NCI-H187 treated with DMSO at 0.1 percent for 48 hours (cell line): ENCODE results near the gene PRKCH.

Experiments used
- DNase-seq: peaks from one replicate; lab custom pipeline; 2025; lab: John Stamatoyannopoulos, UW

Gene PRKCH

DNA sequence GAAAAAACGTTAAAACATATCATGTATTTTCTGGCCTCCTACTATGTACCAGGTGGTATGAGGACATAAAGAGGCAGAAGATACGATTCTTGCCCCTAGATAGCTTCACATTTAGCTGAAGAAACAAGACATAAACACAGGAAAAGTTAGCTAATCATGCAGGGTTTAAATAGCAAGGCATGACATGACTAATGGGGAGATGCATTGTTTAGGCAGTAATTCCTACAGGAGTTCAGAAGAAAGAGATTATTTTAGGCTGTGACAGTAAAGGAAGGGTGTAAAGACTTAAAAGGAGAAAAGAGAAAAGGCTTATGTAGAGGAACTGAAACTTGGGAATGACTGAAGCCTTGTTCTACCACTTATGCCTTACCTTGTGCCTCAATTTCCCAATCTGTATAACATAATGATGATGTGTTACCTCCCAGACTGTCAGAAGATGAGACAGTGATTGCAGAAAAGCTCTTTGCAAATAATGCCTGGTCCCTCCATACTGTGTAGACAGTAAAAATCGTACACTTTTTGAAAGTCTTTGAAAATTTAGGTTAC, 44.4 kb downstream of the PRKCH start:
- no peak for DNase-seq

DNA sequence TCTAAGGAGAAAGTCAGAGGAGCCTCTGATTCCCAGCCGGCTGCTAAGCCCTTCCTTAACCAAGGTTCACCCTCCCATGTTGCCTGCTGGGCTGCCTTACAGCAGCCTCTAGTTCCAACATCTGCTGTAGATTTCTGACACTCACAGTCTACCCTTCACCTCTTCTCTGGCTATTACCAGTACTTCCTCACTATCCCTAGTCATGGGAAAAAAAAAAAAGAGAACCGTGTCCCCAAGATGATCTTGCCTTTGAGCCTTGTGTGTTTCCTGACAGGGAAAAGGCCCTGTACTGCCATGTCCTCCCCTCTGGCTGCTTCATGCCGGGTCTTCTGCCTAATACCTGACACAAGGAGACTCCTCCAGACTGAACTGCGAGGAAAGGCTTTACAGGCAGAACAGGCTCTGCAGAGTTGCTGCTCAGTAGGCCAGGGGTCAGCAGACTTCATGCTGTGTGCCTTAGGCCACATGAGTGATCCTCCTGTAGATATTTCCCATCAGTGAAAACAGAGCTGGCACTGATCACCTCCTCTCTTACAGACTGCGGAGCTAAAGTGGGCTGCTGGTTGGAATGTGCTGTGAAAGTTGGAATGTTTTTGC, 46.8 kb downstream of the PRKCH start:
- no peak for DNase-seq

DNA sequence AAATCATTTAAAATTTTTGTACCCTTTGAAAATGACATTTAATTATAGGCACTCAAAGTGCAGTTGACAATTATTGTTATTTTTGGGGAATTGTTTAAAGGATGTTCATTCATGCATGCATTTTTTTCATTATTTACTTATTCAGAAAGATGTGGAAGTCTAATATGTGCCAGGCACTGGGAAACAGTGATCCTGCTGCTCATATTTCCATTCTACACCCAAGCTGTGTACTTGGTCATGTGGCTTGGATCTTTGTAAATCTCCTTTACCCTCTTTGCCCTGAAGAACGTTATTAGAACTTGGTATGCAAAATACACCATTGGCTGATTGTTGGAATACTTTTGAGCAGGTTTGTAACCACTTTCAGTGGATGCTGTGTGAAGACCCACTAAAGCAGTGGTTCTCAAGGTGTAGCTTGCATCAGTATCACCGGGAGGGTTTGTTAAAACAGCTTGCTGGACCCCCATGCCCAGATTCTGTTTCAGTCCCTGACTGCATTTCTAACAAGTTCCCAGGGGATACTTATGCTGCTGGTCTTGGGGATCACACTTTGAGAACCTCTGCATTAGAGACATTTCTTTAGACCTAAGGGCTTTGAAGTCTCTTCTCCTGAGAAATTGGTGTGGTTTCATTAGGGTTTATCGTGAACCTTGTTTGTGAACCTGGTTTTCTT, 47.5 kb downstream of the PRKCH start:
- DNase-seq: no peak

DNA sequence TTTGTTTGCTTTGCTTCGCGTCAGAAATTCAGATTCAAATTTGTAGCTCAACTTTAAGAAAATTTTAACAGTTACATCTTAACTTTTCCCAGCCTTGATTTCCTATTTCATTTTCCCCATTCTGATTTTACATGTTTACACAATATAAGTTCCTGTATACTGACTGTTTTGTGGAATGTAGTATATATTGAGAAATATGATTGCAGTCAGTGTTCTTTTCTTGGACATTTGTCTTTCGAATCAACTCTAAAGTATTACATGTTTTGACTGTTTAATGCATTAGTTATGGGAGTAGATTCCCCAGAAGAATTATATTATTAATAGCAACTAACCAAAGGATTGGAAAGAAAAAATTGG, 48.1 kb downstream of the PRKCH start:
- DNase-seq: no peak

DNA sequence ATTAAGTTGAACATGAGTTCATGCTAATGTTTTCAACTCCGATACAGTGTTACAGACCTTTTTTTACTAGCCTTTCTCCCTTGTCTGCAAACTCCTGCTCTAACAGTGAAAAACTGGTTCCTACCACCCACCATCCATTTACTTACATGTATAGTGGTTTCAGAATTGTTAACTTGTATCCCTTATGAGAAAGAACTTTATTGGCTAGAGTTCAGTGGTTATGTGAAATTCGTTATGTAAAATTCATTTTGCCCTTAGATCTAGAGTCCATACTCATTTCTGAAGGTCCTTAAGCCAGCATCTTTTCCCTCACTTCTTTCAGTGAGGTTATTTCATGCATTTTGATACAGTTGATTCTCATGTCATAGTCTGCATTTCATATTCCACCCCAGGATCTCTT, 51.0 kb downstream of the PRKCH start:
- no peak for DNase-seq

DNA sequence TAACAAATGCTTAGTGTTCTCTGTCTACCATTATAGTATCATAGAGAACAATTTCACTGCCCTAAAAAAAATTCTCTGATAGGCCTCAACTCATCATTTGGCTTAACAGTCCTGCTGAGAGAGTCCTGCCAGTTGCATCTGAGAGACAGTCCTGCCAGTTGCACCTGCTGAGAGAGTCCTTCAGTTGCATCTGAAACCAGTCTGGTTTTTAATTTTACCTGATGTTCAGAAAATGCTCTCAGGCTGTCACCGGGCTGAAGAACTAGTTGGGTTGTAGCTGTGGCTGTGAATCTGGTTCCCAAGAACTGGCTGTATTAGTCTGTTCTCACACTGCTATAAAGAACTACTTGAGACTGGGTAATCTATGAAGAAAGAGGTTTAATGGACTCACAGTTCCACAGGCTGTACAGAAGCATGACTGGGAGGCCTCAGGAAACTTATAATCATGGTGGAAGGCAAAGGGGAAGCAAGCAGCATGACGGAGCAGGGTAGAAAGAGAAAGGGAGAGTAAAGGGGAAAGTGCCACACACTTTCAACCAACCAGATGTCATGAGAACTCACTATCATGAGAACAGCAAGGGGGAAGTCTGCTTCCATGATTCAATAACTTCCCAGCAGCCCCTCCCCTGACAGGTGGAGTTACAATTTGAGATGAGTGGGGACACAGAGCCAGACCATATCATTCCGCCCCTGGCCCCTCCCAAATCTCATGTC, 51.6 kb downstream of the PRKCH start:
- no peak for DNase-seq

DNA sequence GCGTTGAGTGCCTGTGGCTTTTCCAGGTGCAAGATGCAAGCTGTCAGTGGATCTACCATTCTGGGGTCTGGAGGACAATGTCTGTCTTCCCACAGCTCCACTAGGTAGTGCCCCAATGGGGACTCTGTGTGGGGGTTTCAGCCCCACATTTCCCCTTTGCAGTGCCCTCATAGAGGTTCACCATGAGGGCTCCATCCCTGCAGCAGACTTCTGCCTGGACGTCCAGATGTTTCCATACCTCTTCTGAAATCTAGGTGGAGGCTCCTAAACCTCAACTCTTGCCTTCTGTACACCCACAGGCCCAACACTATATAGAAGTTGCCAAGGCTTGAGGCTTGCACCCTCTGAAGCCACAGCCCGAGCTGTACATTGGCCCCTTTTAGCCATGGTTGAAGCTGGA, 52.9 kb downstream of the PRKCH start:
- no peak for DNase-seq

DNA sequence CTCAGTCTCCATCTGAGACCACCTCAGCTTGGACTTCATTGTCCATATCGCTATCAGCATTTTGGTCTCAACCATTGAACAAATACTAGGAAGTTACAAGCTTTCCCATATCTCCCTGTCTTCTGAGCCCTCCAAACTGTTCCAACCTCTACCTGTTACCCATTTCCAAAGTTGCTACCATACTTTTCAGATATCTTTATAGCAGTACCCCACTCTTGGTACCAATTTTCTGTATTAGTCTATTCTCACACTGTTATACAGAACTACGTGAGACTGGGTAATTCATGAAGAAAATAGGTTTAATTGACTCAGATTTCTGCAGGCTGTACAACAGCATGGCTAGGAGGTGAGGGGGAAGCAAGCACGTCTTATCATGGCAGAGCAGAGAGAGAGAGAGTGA, 53.8 kb downstream of the PRKCH start:
- DNase-seq: no peak

DNA sequence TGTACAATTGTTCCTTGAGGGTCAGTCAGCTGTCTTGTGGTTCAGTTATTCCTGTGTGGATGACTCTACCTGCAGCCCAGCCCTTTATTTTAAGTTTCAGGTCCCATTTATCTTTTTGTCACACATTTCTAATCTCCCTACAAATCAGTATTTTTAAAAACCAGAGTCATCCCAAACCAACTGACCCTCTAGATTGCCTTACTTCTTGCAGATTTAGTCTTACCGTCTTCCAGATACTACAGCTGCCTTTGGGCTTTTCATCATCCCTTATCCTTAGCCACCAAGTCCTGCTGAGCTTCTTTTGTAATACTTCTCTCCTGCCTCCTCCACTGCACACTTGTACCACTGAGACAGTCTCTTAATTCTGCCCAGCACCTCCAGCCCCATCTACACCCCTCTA, 54.9 kb downstream of the PRKCH start:
- no peak for DNase-seq

DNA sequence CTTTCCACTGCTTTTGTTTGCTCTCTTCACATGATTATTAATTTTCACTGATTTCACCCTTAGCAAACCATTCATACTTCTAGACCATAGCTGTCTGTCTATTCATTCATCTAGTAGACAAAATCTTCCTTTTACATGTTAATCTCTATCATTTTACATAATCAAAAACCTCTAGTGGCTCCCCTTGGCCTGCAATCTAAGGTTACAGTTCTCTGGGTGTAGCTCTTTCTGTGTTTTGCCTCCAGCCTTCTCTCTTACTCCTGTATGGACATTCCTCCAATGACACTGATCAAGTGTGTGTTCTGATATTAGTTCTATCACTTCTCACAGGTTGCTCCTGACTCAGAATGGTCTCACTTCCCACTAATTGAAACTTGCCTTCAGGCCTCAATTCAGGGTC, 56.4 kb downstream of the PRKCH start:
- DNase-seq: no peak

DNA sequence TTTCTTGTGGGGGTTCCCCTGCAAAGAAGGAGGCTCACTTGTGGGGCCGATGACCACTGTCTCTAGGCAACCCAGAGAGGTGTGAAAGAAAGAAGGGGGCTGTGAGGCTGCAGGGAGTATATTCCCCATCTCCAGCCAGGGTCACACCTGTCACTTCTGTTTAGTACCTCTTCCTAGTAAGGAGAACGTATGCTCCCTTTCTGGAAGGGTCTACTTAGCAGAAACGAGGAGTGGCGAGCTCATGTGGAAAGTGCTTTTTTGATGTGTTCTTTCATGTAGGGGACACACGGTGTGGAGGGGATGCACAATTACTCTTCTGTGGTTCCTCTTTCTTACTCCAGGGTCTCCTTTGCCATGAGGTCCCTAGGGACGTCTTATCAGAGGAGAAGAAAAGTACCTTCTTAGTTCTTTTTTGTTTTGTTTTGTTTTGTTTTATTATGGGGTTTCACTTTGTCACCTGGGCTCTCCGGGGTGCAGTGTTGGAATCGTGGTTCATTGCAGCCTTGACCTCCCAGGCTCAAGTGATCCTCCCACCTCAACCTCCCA, 58.3 kb downstream of the PRKCH start:
- no peak for DNase-seq

DNA sequence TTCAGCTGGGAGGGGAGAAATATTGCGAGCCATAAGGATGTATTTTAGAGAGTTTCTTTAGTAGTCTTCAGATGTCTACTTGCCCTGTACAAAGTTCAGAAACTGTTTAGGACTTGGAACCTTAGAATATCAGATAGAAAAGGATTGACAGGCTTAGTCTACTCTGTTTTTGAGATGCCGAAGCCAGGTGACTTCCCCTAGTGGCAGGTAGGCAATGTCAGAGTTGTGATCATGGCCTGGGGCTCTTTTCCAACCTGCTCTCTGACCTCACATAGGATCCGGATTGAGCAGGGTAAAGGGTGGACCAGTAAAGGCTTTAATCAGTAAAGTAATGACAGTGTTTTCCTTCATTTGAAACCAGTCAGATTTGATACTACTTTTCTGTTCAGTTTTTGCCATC, 59.6 kb downstream of the PRKCH start:
- DNase-seq: no peak

DNA sequence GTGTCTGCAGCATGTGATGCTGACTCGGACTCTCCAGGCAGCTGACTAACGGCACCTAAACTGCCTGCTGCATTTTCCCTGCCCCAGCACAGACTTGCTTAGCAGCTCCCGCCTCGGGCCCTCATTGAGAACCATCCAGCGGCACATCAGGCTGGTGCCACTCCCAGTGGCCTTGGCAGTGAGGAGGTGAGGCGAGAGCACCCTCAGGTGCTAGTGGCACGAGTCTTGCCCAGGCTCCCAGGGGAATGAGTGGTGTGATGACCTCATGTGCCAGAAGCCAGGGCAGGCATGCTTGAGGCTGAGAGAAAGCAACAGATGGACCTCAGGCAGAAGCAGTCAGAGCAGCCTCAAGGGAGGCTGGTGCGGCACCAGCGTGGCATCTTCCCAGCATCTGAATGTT, 60.2 kb downstream of the PRKCH start:
- no peak for DNase-seq

DNA sequence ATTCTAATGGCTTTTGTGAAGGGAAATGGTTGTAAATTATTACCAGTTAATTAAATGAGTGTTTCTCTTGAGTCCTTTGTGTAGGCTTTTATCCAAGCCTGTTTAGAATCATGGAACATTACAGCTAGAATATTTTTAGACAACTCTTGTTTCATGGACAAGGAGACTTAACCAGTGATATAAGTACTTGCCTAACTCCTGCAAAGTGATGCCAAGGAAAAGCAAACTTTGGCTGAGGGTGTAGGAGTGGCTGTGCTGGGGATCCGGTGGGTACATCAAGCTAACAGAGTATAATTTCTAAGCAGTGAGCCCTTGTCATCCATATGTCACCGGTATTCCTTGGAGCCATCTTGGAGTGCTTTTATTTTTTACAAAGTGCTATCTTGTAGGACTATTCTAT, 61.5 kb downstream of the PRKCH start:
- DNase-seq: no peak

DNA sequence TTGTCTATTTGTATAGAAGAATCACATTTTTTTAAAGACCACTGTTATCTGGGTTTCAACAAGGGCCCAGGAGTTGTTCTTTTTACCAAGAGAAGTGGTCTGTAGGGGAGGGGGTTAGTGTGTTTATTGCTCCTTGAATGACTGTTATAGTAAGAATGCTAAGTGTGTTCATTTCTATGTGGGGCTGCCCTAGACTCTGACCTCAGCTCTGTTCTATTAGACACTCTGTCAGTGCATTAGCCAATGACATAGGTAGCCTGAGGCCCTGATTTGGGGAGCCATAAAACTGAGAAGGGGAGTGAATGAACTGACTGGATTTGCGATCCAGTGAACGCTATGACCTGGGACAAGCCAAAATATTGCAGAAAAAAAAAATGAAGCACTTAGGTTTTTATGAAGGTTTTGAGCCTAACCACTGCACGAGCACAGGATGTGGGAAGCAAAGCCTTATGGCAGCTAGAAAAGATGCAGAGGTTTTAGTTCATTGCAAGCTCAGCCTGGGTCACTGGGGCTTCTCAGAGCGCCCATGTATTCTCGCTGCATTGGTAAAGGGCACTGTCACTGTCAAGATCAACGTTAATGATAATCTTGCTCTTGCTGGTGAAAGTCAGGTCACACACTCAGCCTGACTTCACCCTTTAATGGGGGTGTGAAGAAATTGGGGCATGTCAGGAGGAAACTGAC, 63.8 kb downstream of the PRKCH start:
- DNase-seq: no peak

DNA sequence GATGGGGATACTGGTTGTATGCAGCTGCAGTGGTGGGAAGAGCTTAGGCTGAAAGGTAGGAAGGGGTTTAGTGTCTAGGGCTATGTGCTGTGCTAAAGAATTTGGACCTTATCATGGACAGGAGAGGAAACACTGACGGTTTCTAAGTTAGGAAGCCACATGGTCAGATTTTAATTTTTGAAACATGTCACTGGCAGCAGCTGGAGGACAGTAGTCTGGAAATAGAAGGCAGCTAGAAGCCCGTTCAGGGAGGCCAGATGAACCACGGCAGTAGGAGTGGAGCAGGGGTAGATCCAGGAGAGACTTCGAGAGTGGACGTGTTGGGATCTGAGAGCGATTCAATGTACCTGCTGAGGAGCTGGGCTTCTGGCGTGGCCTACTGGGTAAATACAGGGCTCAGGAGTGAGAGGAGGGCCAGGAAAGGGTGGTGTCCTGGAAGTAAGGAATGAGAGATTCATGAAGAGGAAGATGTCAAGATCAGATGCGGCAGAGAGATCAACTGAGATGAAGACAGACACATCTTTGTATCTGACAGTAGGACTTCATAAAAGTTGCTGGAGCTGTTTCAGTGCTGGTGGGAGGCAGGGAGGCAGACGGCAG, 64.9 kb downstream of the PRKCH start:
- DNase-seq: no peak

DNA sequence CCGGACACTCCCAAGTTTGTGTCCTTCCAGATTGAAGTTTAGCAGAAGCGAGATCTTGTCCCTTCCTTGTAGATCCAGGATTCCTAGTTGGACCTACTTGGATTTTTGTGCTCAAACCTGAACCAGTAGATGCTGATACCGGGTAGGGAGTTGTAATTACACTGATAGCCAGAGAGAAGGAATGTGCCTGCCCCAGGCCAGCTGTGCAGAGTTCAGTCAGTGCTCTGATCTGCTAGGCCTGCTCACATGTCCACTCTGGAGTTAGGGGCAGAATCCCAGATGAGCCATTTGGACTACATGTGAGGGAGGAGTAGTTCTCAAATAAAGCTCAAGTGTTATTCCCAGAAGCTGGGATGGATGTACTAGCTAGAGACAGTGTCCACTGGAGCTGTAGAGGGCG, 65.7 kb downstream of the PRKCH start:
- no peak for DNase-seq

DNA sequence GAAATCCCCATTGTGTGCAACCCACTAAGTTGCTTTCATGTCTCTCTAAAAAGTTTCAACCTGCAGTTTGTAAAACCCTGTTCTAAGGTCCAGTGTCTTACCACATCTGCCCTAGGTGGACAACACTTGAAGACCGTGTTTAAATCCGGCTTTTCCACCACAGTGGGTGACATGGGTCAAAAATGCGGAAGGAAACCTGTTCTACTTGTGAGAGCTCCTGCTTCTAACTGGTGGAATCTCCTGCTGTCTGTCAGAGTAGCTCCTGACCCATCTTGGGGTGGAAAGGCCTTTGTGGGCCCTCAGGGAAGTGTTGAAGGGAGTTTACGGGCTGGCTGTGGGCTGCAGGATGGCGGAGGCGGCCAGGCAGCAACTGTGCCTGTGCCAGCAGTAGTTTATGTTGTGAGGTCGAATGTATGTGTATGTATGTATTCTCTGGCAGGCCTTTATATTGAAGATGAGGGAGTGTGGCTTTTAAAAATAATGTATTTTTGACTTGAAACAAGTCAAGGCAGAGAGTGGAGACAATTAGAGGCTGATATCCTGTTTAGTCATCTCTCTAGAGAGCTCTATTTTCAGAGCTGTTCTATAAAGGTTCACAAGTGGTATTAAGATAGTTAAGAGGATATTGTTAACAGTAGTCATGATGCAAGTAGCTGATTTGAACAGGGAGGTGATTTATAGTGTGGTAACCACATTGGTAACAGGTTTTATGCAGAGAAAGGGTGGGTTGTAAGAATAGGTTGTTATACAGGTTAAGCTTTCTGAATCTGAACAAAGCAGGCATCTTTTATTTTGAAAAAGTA, 67.0 kb downstream of the PRKCH start:
- DNase-seq: peak; percentile 88

DNA sequence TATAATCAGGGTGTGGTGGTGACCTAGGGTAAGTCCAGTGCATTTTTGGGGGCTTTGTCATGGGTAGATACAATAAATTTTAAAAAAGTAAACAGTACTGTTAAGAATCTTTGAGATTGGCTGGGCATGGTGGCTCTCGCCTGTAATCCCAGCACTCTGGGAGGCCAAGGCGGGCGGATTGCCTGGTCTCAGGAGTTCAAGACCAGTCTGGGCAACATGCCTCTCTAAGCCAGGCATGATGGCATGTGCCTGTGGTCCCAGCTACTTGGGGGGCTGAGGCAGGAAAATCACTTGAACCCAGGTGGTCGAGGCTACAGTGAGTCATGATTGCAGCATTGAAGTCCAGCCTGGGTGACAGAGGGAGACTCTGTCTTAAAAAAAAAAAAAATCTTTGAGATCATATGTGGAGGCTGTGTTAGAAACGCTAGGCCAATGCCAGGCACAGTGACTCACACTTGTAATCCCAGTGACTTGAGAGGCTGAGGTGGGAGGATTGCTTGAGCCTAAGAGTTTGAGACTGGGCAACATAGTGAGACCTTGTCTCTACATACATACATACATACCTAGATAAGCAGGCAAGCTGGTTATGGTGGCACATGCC, 67.7 kb downstream of the PRKCH start:
- DNase-seq: no peak

DNA sequence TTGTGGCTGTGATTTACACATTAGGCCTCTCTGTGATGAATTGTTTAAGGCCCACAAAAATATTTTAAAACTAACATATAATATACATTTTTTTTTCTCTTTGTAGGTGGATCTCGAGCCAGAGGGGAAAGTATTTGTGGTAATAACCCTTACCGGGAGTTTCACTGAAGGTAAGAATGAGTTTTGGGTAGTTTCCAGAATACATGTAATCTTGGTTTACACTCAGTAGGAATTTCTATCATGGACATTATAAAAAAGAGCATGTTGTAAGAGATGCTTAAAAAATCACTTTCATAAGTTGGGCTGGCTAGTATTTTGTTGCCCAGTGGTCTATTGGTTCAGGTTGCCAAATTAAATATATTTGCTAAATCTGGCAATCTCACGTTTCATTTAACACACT, 69.7 kb downstream of the PRKCH start:
- DNase-seq: no peak

DNA sequence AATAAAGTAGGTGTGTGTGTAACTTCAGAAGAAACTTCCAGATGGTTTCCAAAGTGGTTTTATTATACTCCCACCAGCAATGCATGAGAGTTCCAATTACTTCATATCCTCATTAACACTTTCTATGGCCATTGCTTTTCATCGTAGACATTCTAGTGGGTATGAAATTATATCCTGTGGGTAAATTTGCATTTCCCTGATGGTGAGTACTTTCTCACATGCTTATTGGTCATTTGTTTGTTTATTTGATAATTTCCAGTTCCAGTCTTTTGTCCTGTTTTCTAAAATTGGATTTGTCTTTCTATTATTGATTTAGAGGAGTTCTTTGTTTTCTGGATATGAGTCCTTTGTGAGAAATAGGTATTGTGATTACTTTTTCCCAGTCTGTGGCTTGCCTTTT, 70.9 kb downstream of the PRKCH start:
- DNase-seq: no peak
